ENCODE measurements around the gene GAK. TPM values are rescaled to one million over a fixed set of nuclear protein-coding genes. Genes with fewer than 3 reads are reported as not detected.
A peak's percentile ranks its signal among the peaks of the same experiment; 100 is the strongest.

Gene GAK
- total and polyA plus RNA-seq, 4 donors: 27.4 to 69.7 (median 47.0) TPM

GRCh38 chr4:825063-825970, 106.8 kb downstream of the GAK start:
- Histone ChIP-seq H3K9me3 (ENCODE audit: control insufficient read depth in 4 of 4, low read length in 3 of 4) (no peaks in the 10 kb centered on the region), H3K4me3 (ENCODE audit: low read depth in 1 of 3, low read length in 3 of 3) (peak overlapping the region in 1 of 3 donors; percentile 65), H3K4me1 (ENCODE audit: control insufficient read depth in 4 of 4, insufficient read depth in 4 of 4, low read length in 3 of 4) (peaks cover 2 to 12% (median 10%) of the 10 kb centered on the region in 4 donors), H3K27ac (ENCODE audit: low read depth in 1 of 2, low read length in 2 of 2) (no peak overlapping the region), H3K27me3 (ENCODE audit: control insufficient read depth in 4 of 4, insufficient read depth in 4 of 4, low read length in 3 of 4) (no peaks in the 10 kb centered on the region), H3K9ac (ENCODE audit: low read depth in 1 of 2, low read length in 2 of 2) (no peak overlapping the region), H3K36me3 (ENCODE audit: control insufficient read depth in 4 of 4, insufficient read depth in 3 of 4, low read depth in 1 of 4, low read length in 3 of 4) (no peaks in the 10 kb centered on the region)
- 8% methylated on average over 94 of the region's 94 CpGs for WGBS
- no peak for DNase-seq (ENCODE audit: low spot score)
- no peak for TF ChIP-seq TAF1 (conservative IDR thresholded peaks at IDR 0.05)
- TF ChIP-seq REST (IDR thresholded peaks at IDR 0.05): peak; percentile 98

- no peaks in the 10 kb centered on the region for H3K36me3 ChIP-seq (ENCODE audit: control insufficient read depth in 4 of 4, insufficient read depth in 3 of 4, low read depth in 1 of 4, low read length in 3 of 4)
- no peak for DNase-seq (ENCODE audit: low spot score)
- peaks cover 2 to 12% (median 10%) of the 10 kb centered on the region in 4 donors for H3K4me1 ChIP-seq (ENCODE audit: control insufficient read depth in 4 of 4, insufficient read depth in 4 of 4, low read length in 3 of 4)
- H3K27ac ChIP-seq (ENCODE audit: low read depth in 1 of 2, low read length in 2 of 2): no peak overlapping the region
- TF ChIP-seq TAF1 (conservative IDR thresholded peaks at IDR 0.05): no peak
- no peaks in the 10 kb centered on the region for H3K27me3 ChIP-seq (ENCODE audit: control insufficient read depth in 4 of 4, insufficient read depth in 4 of 4, low read length in 3 of 4)
- H3K4me3 ChIP-seq (ENCODE audit: low read depth in 1 of 3, low read length in 3 of 3): no peak overlapping the region
- H3K9ac ChIP-seq (ENCODE audit: low read depth in 1 of 2, low read length in 2 of 2): no peak overlapping the region
- H3K9me3 ChIP-seq (ENCODE audit: control insufficient read depth in 4 of 4, low read length in 3 of 4): no peaks in the 10 kb centered on the region
- WGBS: 44% methylated on average over 23 of the region's 23 CpGs
Measured at GRCh38 chr4:824461-825062, 107.6 kb downstream of the GAK start.

GRCh38 chr4:823761-824460, 108.2 kb downstream of the GAK start:
- Histone ChIP-seq H3K27me3 (ENCODE audit: control insufficient read depth in 4 of 4, insufficient read depth in 4 of 4, low read length in 3 of 4) (no peaks in the 10 kb centered on the region), H3K4me1 (ENCODE audit: control insufficient read depth in 4 of 4, insufficient read depth in 4 of 4, low read length in 3 of 4) (peaks cover 2 to 12% (median 10%) of the 10 kb centered on the region in 4 donors), H3K9me3 (ENCODE audit: control insufficient read depth in 4 of 4, low read length in 3 of 4) (no peaks in the 10 kb centered on the region), H3K27ac (ENCODE audit: low read depth in 1 of 2, low read length in 2 of 2) (no peak overlapping the region), H3K9ac (ENCODE audit: low read depth in 1 of 2, low read length in 2 of 2) (no peak overlapping the region), H3K36me3 (ENCODE audit: control insufficient read depth in 4 of 4, insufficient read depth in 3 of 4, low read depth in 1 of 4, low read length in 3 of 4) (no peaks in the 10 kb centered on the region), H3K4me3 (ENCODE audit: low read depth in 1 of 3, low read length in 3 of 3) (no peak overlapping the region)
- WGBS: 72% methylated on average over 24 of the region's 24 CpGs
- no peak for DNase-seq (ENCODE audit: low spot score)
- TF ChIP-seq ZBTB33 (IDR thresholded peaks at IDR 0.05) (no peak), HNF4A (conservative IDR thresholded peaks at IDR 0.05) (no peak), ATF3 (IDR thresholded peaks at IDR 0.05) (no peak), JUND (IDR thresholded peaks at IDR 0.05) (no peak), EGR1 (IDR thresholded peaks at IDR 0.05; ENCODE audit: low read depth in 2 of 2) (no peak), SP1 (IDR thresholded peaks at IDR 0.05) (no peak), CTCF (IDR thresholded peaks at IDR 0.05; ENCODE audit: low read depth, low read length, missing input control) (no peak), HNF4G (IDR thresholded peaks at IDR 0.05) (no peak), MAX (IDR thresholded peaks at IDR 0.05) (no peak), FOXA1 (IDR thresholded peaks at IDR 0.05) (no peak), NR2F2 (IDR thresholded peaks at IDR 0.05) (no peak), FOXA2 (IDR thresholded peaks at IDR 0.05) (no peak), TAF1 (conservative IDR thresholded peaks at IDR 0.05) (no peak), GABPA (IDR thresholded peaks at IDR 0.05 in 1 of 2, conservative IDR thresholded peaks at IDR 0.05 in 1 of 2) (no peak), RXRA (IDR thresholded peaks at IDR 0.05) (no peak)
